ENCODE results near the gene SLC25A4. TPM values are rescaled to one million over a fixed set of nuclear protein-coding genes. Genes with fewer than 3 reads are reported as not detected.
A peak's percentile ranks its signal among the peaks of the same experiment; 100 is the strongest.

The SLC25A4 gene
- total RNA-seq, 6 experiments from 2014 or later, result 24.1 to 36.7 (median 27.0) TPM

DNA sequence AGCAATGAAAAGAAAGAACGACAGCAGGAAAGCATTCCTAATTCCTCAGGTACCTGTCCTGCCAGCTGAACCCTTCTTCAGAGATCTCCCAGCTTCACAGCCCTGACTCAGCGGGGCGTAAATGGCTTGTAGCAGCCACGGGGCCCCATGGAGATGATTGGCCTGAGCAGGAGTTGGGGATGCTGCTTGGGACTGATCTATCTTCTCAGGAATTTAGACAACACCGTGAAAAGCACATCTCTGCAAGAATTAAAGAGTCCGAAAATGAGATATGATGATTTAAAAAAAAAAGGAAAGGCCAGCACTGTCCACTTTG is 22.5 kb upstream of the SLC25A4 start:
- no peak overlapping the region for H3K27ac ChIP-seq
- H3K27me3 ChIP-seq, result no peaks in the 10 kb centered on the region
- 80% methylated on average over 6 of the region's 6 CpGs for WGBS (ENCODE audit: insufficient coverage, low coverage, low lambda C conversion rate, missing lambda C conversion rate)
- H3K36me3 ChIP-seq, result no peaks in the 10 kb centered on the region
- DNase-seq (no peak), ATAC-seq (no peak)
- H3K4me3 ChIP-seq, result no peak overlapping the region
- intact Hi-C loops (cut with DNase I), result no loop called here
- H3K9me3 ChIP-seq, result no peaks in the 10 kb centered on the region
- H3K4me1 ChIP-seq, result peaks cover 0 to 7% (median 0%) of the 10 kb centered on the region in 4 donors
- TF ChIP-seq POLR2A (IDR thresholded peaks at IDR 0.05), result no peak
- TF ChIP-seq, protein P1, sequence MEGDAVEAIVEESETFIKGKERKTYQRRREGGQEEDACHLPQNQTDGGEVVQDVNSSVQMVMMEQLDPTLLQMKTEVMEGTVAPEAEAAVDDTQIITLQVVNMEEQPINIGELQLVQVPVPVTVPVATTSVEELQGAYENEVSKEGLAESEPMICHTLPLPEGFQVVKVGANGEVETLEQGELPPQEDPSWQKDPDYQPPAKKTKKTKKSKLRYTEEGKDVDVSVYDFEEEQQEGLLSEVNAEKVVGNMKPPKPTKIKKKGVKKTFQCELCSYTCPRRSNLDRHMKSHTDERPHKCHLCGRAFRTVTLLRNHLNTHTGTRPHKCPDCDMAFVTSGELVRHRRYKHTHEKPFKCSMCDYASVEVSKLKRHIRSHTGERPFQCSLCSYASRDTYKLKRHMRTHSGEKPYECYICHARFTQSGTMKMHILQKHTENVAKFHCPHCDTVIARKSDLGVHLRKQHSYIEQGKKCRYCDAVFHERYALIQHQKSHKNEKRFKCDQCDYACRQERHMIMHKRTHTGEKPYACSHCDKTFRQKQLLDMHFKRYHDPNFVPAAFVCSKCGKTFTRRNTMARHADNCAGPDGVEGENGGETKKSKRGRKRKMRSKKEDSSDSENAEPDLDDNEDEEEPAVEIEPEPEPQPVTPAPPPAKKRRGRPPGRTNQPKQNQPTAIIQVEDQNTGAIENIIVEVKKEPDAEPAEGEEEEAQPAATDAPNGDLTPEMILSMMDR (IDR thresholded peaks at IDR 0.05), result no peak

- Histone ChIP-seq H3K4me1 (no peaks in the 10 kb centered on the region), H3K27ac (no peak overlapping the region), H3K4me3 (no peak overlapping the region), H3K27me3 (no peaks in the 10 kb centered on the region), H3K36me3 (no peaks in the 10 kb centered on the region), H3K9me3 (no peaks in the 10 kb centered on the region)
- no peak for DNase-seq
- no peak for TF ChIP-seq POLR2A (IDR thresholded peaks at IDR 0.05)
- TF ChIP-seq, protein P1 (IDR thresholded peaks at IDR 0.05), result no peak
- intact Hi-C loops (cut with DNase I), result no loop called here
- WGBS (ENCODE audit: insufficient coverage, low coverage, low lambda C conversion rate, missing lambda C conversion rate), result 77% methylated on average over 6 of the region's 6 CpGs
- ATAC-seq, result no peak
These were observed 20.3 kb upstream of the SLC25A4 start for GRCh38 chr4:185122681-185123345.

DNA sequence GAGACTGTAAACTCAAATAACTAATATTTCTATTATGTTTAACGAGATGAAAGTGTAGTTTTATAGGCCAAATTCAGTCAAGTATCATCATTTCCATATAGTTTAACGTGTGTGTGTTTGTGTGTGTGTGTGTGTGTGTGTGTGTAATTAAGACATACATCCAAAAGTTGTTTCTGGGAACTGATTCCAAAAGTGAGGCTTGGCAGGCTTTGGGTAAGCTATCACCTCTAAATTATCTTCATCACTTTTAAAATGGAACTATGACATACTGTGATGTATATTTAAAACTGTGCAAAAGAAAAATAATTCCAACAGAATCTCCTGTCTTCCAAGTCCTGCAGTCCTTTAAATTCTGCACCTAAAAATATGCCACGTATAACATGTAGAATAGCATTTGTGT is 19.1 kb upstream of the SLC25A4 start:
- no peak for DNase-seq
- H3K4me3 ChIP-seq, result no peak overlapping the region
- H3K4me1 ChIP-seq, result peaks cover 0 to 5% (median 0%) of the 10 kb centered on the region in 4 donors
- H3K27ac ChIP-seq, result no peak overlapping the region
- no peaks in the 10 kb centered on the region for H3K36me3 ChIP-seq
- no peaks in the 10 kb centered on the region for H3K27me3 ChIP-seq
- TF ChIP-seq, protein P1 (IDR thresholded peaks at IDR 0.05), result no peak
- no peak for TF ChIP-seq POLR2A (IDR thresholded peaks at IDR 0.05)
- 24% methylated on average over 3 of the region's 3 CpGs for WGBS (ENCODE audit: insufficient coverage, low coverage, low lambda C conversion rate, missing lambda C conversion rate)
- H3K9me3 ChIP-seq, result no peaks in the 10 kb centered on the region
- no peak for ATAC-seq
- intact Hi-C loops (cut with DNase I), result no loop called here

GRCh38 chr4:185127021-185127925 is 15.8 kb upstream of the SLC25A4 start:
- Histone ChIP-seq H3K4me3 (peak overlapping the region; percentile 54 to 63 (median 54)), H3K9me3 (no peaks in the 10 kb centered on the region)
- WGBS (ENCODE audit: insufficient coverage, low coverage, low lambda C conversion rate, missing lambda C conversion rate), result 27% methylated on average over 15 of the region's 64 CpGs

More at GRCh38 chr4:185127021-185127925, 15.8 kb upstream of the SLC25A4 start:
- ATAC-seq, result peak; percentile 61 to 80 (median 74)
- TF ChIP-seq, protein P1 (IDR thresholded peaks at IDR 0.05), result no peak
- no peak for TF ChIP-seq POLR2A (IDR thresholded peaks at IDR 0.05)
- Histone ChIP-seq H3K36me3 (no peaks in the 10 kb centered on the region), H3K4me1 (peaks cover 0 to 6% (median 0%) of the 10 kb centered on the region in 4 donors), H3K27ac (no peak overlapping the region), H3K27me3 (no peaks in the 10 kb centered on the region)
- peak; percentile 42 to 63 (median 47) for DNase-seq
- intact Hi-C loops (cut with DNase I), result no loop called here

Data from right lobe of liver (tissue), 6 donors.